ENCODE measurements around the gene LDAH.

DNA sequence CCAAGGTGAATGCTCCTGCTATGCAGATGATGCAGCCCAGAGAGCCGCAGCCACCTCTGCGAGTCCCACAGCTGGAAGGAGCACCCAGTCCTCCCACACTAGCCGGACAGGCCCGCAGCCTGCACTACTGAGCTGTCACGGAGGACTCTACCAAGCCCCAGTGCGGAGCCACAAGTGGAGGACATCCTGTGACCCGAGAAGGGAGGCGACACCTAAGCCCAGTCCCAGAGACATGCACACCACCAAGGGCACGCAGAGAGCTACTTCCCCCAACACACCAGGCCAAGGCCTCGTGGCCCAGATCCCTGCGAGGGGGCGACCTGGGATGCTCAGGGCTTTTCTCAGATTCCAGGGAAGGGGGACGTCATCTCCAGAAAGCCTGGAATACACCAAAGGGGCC lies 184.9 kb downstream of the LDAH start:
- no peak for TF ChIP-seq L3MBTL2 (conservative IDR thresholded peaks at IDR 0.05)
- TF ChIP-seq FOXA1 (IDR thresholded peaks at IDR 0.05): no peak
- TF ChIP-seq ZNF384 (IDR thresholded peaks at IDR 0.05): no peak
- no peak for TF ChIP-seq ELF4 (IDR thresholded peaks at IDR 0.05)
- TF ChIP-seq NFRKB (IDR thresholded peaks at IDR 0.05): no peak

Measured in HEK293T (cell line).